Activated CD4-positive, alpha-beta memory T cell treated with anti-CD3 and anti-CD28 coated beads for 36 hours (primary cell): Measurements from ENCODE around the gene SYNGAP1. TPM values are rescaled to one million over a fixed set of nuclear protein-coding genes. Genes with fewer than 3 reads are reported as not detected.

Experiments
- CTCF ChIA-PET: fragments of 350-600 bp; sonication (Branson Sonifier 250); formaldehyde crosslinking; loops from one replicate; lab custom pipeline; 2021; ENCODE audit warnings: antibody characterized with exemption, inconsistent platforms; lab: Charles Lee
- POLR2A ChIA-PET: fragments of 350-600 bp; sonication (Branson Sonifier 250); formaldehyde crosslinking; loops from one replicate; lab custom pipeline; 2021; ENCODE audit warnings: antibody characterized with exemption; lab: Charles Lee
- DNase-seq: peaks from one replicate; pipeline ENCODE4 v3.0.0-alpha.2; 2020
- H3K27ac Mint-ChIP-seq: one replicate; pipeline ENCODE4 v1.8.0; 2021; ENCODE audit warnings: mixed read lengths
- H3K27me3 Mint-ChIP-seq: one replicate; pipeline ENCODE4 v1.8.0; 2021; ENCODE audit warnings: mixed read lengths
- H3K36me3 Mint-ChIP-seq: one replicate; pipeline ENCODE4 v1.8.0; 2021; ENCODE audit warnings: mixed read lengths
- H3K4me1 Mint-ChIP-seq: one replicate; pipeline ENCODE4 v1.8.0; 2021; ENCODE audit warnings: low read depth, mixed read lengths
- H3K4me3 Mint-ChIP-seq: one replicate; pipeline ENCODE4 v1.8.0; 2021; ENCODE audit warnings: mild to moderate bottlenecking, mixed read lengths
- H3K9me3 Mint-ChIP-seq: one replicate; pipeline ENCODE4 v1.8.0; 2021; ENCODE audit warnings: mixed read lengths
- intact Hi-C: fragments of 100-400 bp; cut with micrococcal nuclease; formaldehyde crosslinking; loops from one replicate; pipeline ENCODE4 v1.15.1; 2023
- microRNA-seq: library from miRNA; unstranded; fragments of <30 nt; microRNA quantifications from one replicate; pipeline ENCODE4 v1.2.0, GENCODE V29; 2022; ENCODE audit warnings: borderline number of aligned reads, borderline microRNAs expressed, borderline replicate concordance
- total RNA-seq, 2 experiments: library from RNA; stranded (reverse); gene quantifications; one replicate each; pipeline ENCODE4 v1.2.3, GENCODE V29; 2021

Gene SYNGAP1
- total RNA-seq, 2 experiments from 2014 or later: 34.3 to 35.8 TPM

GRCh38 chr6:33490198-33490597 lies 70.3 kb downstream of the SYNGAP1 start:
- CTCF ChIA-PET: interaction anchor here (1.1 kb wide), 1 partner anchor 23 kb away, joined by 5 read pairs; no protein-coding TSS in a partner anchor

GRCh38 chr6:33490621-33491020 lies 70.8 kb downstream of the SYNGAP1 start:
- Mint-ChIP-seq H3K27me3 (peaks cover 3% of the 10 kb centered on the region), H3K9me3 (no peaks in the 10 kb centered on the region), H3K36me3 (no peaks in the 10 kb centered on the region), H3K4me3 (no peak overlapping the region), H3K4me1 (no peaks in the 10 kb centered on the region), H3K27ac (no peak overlapping the region)
- DNase-seq: no peak
- intact Hi-C loops: no loop called here
- ChIA-PET CTCF (interaction anchor here (1.1 kb wide), 1 partner anchor 22 kb away, joined by 5 read pairs; no protein-coding TSS in a partner anchor), POLR2A (no interaction called here)

More at GRCh38 chr6:33490198-33490597, 70.3 kb downstream of the SYNGAP1 start:
- H3K27ac Mint-ChIP-seq: no peak overlapping the region
- H3K4me3 Mint-ChIP-seq: no peak overlapping the region
- no peaks in the 10 kb centered on the region for H3K9me3 Mint-ChIP-seq
- H3K27me3 Mint-ChIP-seq: peaks cover 3% of the 10 kb centered on the region
- intact Hi-C loops: no loop called here
- no peak for DNase-seq
- POLR2A ChIA-PET: no interaction called here
- no peaks in the 10 kb centered on the region for H3K36me3 Mint-ChIP-seq
- no peaks in the 10 kb centered on the region for H3K4me1 Mint-ChIP-seq

DNA sequence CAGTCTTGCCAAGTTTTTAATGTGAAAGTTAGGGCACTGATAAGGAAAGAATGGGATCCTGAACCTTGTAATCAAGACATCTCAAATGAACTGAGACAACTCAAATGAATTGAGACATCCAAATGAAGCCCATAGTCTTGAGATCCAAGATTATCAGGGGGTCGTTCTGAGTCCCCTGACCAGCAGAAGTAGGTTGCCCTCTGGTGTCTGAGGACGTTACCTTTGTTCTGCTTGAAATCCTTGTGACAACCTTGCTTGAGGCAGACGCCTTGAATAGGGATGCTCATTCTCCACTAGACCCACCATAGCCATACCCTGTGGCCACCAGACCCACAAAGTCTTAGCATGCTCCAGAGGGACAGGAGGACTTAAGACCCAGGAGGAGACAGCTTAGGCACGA lies 72.2 kb downstream of the SYNGAP1 start:
- no peaks in the 10 kb centered on the region for H3K9me3 Mint-ChIP-seq
- DNase-seq: no peak
- intact Hi-C loops: no loop called here
- H3K36me3 Mint-ChIP-seq: no peaks in the 10 kb centered on the region
- H3K4me3 Mint-ChIP-seq: no peak overlapping the region
- H3K4me1 Mint-ChIP-seq: no peaks in the 10 kb centered on the region
- no peak overlapping the region for H3K27ac Mint-ChIP-seq
- CTCF ChIA-PET: no interaction called here
- peaks cover 3% of the 10 kb centered on the region for H3K27me3 Mint-ChIP-seq
- POLR2A ChIA-PET: no interaction called here

GRCh38 chr6:33497157-33497556 lies 77.3 kb downstream of the SYNGAP1 start:
- Mint-ChIP-seq H3K4me1 (no peaks in the 10 kb centered on the region), H3K36me3 (no peaks in the 10 kb centered on the region), H3K9me3 (no peaks in the 10 kb centered on the region), H3K4me3 (no peak overlapping the region), H3K27me3 (no peaks in the 10 kb centered on the region), H3K27ac (no peak overlapping the region)
- intact Hi-C loops: no loop called here
- CTCF ChIA-PET: no interaction called here
- POLR2A ChIA-PET: no interaction called here
- no peak for DNase-seq

GRCh38 chr6:33502486-33502885 lies 82.6 kb downstream of the SYNGAP1 start:
- intact Hi-C loops: no loop called here
- Mint-ChIP-seq H3K9me3 (peaks cover 5% of the 10 kb centered on the region), H3K36me3 (no peaks in the 10 kb centered on the region), H3K27ac (no peak overlapping the region), H3K27me3 (no peaks in the 10 kb centered on the region), H3K4me1 (no peaks in the 10 kb centered on the region), H3K4me3 (no peak overlapping the region)
- POLR2A ChIA-PET: no interaction called here
- CTCF ChIA-PET: interaction anchor here (1.3 kb wide), 1 partner anchor 77 kb away, joined by 4 read pairs; no protein-coding TSS in a partner anchor
- no peak for DNase-seq

GRCh38 chr6:33504486-33504885 lies 84.6 kb downstream of the SYNGAP1 start:
- H3K4me1 Mint-ChIP-seq: peaks cover 5% of the 10 kb centered on the region
- H3K36me3 Mint-ChIP-seq: no peaks in the 10 kb centered on the region
- H3K9me3 Mint-ChIP-seq: peaks cover 5% of the 10 kb centered on the region
- intact Hi-C loops: no loop called here
- no peak overlapping the region for H3K4me3 Mint-ChIP-seq
- no peak for DNase-seq
- peaks cover 8% of the 10 kb centered on the region for H3K27me3 Mint-ChIP-seq
- ChIA-PET CTCF (no interaction called here), POLR2A (no interaction called here)
- H3K27ac Mint-ChIP-seq: no peak overlapping the region

Small RNA genes within 50 kb of the gene (microRNA-seq; reads per million reads assigned to microRNA genes)
- not detected for gene MIR5004

Other genes with a start within 250 kb of the SYNGAP1 start
- gene COL11A2, start 227.6 kb upstream of the SYNGAP1 start, total RNA-seq: 1 to 10 TPM in 1 of 2 experiments, under 1 TPM in 1; 0.69 to 1.0 TPM
- 10 to 100 TPM; 40.9 to 41.4 TPM for gene RXRB, start 219.4 kb upstream of the SYNGAP1 start, total RNA-seq
- 10 to 100 TPM; 42.0 to 45.7 TPM for gene SLC39A7, start 219.2 kb upstream of the SYNGAP1 start, total RNA-seq
- 10 to 100 TPM; 35.3 to 36.1 TPM for gene HSD17B8, start 215.4 kb upstream of the SYNGAP1 start, total RNA-seq
- gene RING1, start 211.6 kb upstream of the SYNGAP1 start, total RNA-seq: 10 to 100 TPM; 25.4 to 28.4 TPM
- 10 to 100 TPM; 32.7 to 33.7 TPM for gene VPS52, start 148.2 kb upstream of the SYNGAP1 start, total RNA-seq
- 1,000 to 10,000 TPM; 4,372 to 4,391 TPM for gene RPS18, start 148.0 kb upstream of the SYNGAP1 start, total RNA-seq
- gene B3GALT4, start 142.9 kb upstream of the SYNGAP1 start, total RNA-seq: 1 to 10 TPM; 5.9 to 6.7 TPM
- 10 to 100 TPM; 59.4 to 60.7 TPM for gene WDR46, start 130.8 kb upstream of the SYNGAP1 start, total RNA-seq
- gene PFDN6, start 130.5 kb upstream of the SYNGAP1 start, total RNA-seq: 10 to 100 TPM; 78.5 to 90.9 TPM
- 10 to 100 TPM; 24.6 to 26.0 TPM for gene RGL2, start 121.1 kb upstream of the SYNGAP1 start, total RNA-seq
- 100 to 1,000 TPM; 202 to 213 TPM for gene TAPBP, start 106.0 kb upstream of the SYNGAP1 start, total RNA-seq
- gene ZBTB22, start 102.3 kb upstream of the SYNGAP1 start, total RNA-seq: 10 to 100 TPM; 11.0 to 12.1 TPM
- 10 to 100 TPM; 60.5 to 64.1 TPM for gene DAXX, start 97.1 kb upstream of the SYNGAP1 start, total RNA-seq
- gene KIFC1, start 28.2 kb upstream of the SYNGAP1 start, total RNA-seq: 100 to 1,000 TPM in 1 of 2 experiments, 10 to 100 TPM in 1; 94.6 to 103 TPM
- 10 to 100 TPM; 32.4 to 42.3 TPM for gene PHF1, start 9.1 kb upstream of the SYNGAP1 start, total RNA-seq
- gene CUTA, start 2.0 kb upstream of the SYNGAP1 start, total RNA-seq: 100 to 1,000 TPM; 190 to 198 TPM
- 10 to 100 TPM in 1 of 2 experiments, 1 to 10 TPM in 1; 9.7 to 10.1 TPM for gene ZBTB9, start 34.5 kb downstream of the SYNGAP1 start, total RNA-seq
- 10 to 100 TPM; 56.3 to 57.7 TPM for gene BAK1, start 160.2 kb downstream of the SYNGAP1 start, total RNA-seq
- gene ITPR3, start 201.3 kb downstream of the SYNGAP1 start, total RNA-seq: 10 to 100 TPM; 41.6 to 45.6 TPM